GM23338 (cell line): ENCODE data around the gene HRH3. TPM values are rescaled to one million over a fixed set of nuclear protein-coding genes. Genes with fewer than 3 reads are reported as not detected.

Experiments
- ATAC-seq: fragments of 200-7000 bp; cut with Tn5 transposase; 3 replicates; pipeline ENCODE4 v1.9.1; 2020
- DNase-seq: peaks from one replicate; pipeline ENCODE4 v3.0.0-alpha.2; 2015; ENCODE audit warnings: low spot score
- H2AFZ ChIP-seq: fragments of 200-600 bp; sonication (generic); 2 replicates; pipeline ENCODE4 v1.8.0; 2016; ENCODE audit warnings: antibody characterized with exemption, mild to moderate bottlenecking, moderate library complexity
- H3F3A ChIP-seq: fragments of 200-600 bp; sonication (generic); replicated peaks from 2 replicates; pipeline ENCODE4 v1.8.0; 2017; ENCODE audit warnings: antibody characterized with exemption, mixed run types, low read depth
- H3K27ac ChIP-seq: fragments of 200-600 bp; sonication (generic); 2 replicates; pipeline ENCODE4 v1.6.1; 2016; ENCODE audit warnings: low read depth
- H3K27me3 ChIP-seq: fragments of 200-600 bp; sonication (generic); 2 replicates; pipeline ENCODE4 v1.8.0; 2016; ENCODE audit warnings: mild to moderate bottlenecking, mixed run types, moderate library complexity; ENCODE audit not compliant: insufficient read depth
- H3K36me3 ChIP-seq: fragments of 200-600 bp; sonication (generic); 2 replicates; pipeline ENCODE4 v1.8.0; 2016; ENCODE audit warnings: mild to moderate bottlenecking; ENCODE audit not compliant: insufficient read depth
- H3K4me1 ChIP-seq: fragments of 200-600 bp; sonication (generic); 2 replicates; pipeline ENCODE4 v1.8.0; 2016; ENCODE audit warnings: mild to moderate bottlenecking, moderate library complexity; ENCODE audit not compliant: insufficient read depth
- H3K4me2 ChIP-seq: fragments of 200-600 bp; sonication (generic); 2 replicates; pipeline ENCODE4 v1.7.1; 2017; ENCODE audit warnings: mixed run types
- H3K4me3 ChIP-seq: fragments of 200-600 bp; sonication (generic); 2 replicates; pipeline ENCODE4 v1.6.1; 2016; ENCODE audit warnings: mixed run types
- H3K79me2 ChIP-seq: fragments of 200-600 bp; sonication (generic); replicated peaks from 2 replicates; pipeline ENCODE4 v1.8.0; 2017; ENCODE audit warnings: mild to moderate bottlenecking; ENCODE audit not compliant: insufficient read depth
- H3K9me2 ChIP-seq: fragments of 200-600 bp; sonication (generic); 2 replicates; pipeline ENCODE4 v1.8.0; 2017; ENCODE audit not compliant: insufficient read depth
- H4K20me1 ChIP-seq: fragments of 200-600 bp; sonication (generic); replicated peaks from 2 replicates; pipeline ENCODE4 v1.8.0; 2017; ENCODE audit warnings: mild to moderate bottlenecking; ENCODE audit not compliant: insufficient read depth
- H3K27ac Mint-ChIP-seq: 2 replicates; pipeline ENCODE4 v1.8.0; 2020; ENCODE audit warnings: inconsistent platforms, mild to moderate bottlenecking, moderate library complexity, mixed read lengths
- H3K27me3 Mint-ChIP-seq: 3 replicates; pipeline ENCODE4 v1.8.0; 2022; ENCODE audit warnings: low read depth, mild to moderate bottlenecking, moderate library complexity, mixed read lengths, inconsistent platforms; ENCODE audit not compliant: insufficient read depth, poor library complexity
- H3K36me3 Mint-ChIP-seq: 3 replicates; pipeline ENCODE4 v1.8.0; 2021; ENCODE audit warnings: low read depth, mild to moderate bottlenecking, inconsistent platforms, moderate library complexity, mixed read lengths
- H3K4me1 Mint-ChIP-seq: 3 replicates; pipeline ENCODE4 v1.8.0; 2020; ENCODE audit warnings: mild to moderate bottlenecking, inconsistent platforms, mixed read lengths
- H3K4me3 Mint-ChIP-seq: 3 replicates; pipeline ENCODE4 v1.8.0; 2021; ENCODE audit warnings: moderate library complexity, mild to moderate bottlenecking, inconsistent platforms, mixed read lengths
- H3K9me3 Mint-ChIP-seq: 3 replicates; pipeline ENCODE4 v1.8.0; 2020; ENCODE audit warnings: moderate library complexity, mild to moderate bottlenecking, inconsistent platforms, mixed read lengths
- EZH2 ChIP-seq: fragments of 200-600 bp; sonication (generic); IDR thresholded peaks from one replicate; pipeline ENCODE4 v1.8.0; 2017; ENCODE audit warnings: antibody characterized with exemption, mild to moderate bottlenecking, low read depth; ENCODE audit not compliant: unreplicated experiment
- EZH2phosphoT487 ChIP-seq: fragments of 200-600 bp; sonication (generic); IDR thresholded peaks from one replicate; pipeline ENCODE4 v1.8.1; 2018; ENCODE audit warnings: antibody characterized with exemption; ENCODE audit not compliant: unreplicated experiment
- POLR2AphosphoS5 ChIP-seq: IDR thresholded peaks from 2 replicates; pipeline ENCODE4 v1.6.1; 2016; ENCODE audit warnings: antibody characterized with exemption, low read depth
- ZNF114 ChIP-seq: fragments of 250-450 bp; sonication (Bioruptor Pico); IDR thresholded peaks from 2 replicates; pipeline ENCODE4 v1.5.0; 2020; ENCODE audit warnings: mild to moderate bottlenecking, moderate library complexity
- ZNF331 ChIP-seq: fragments of 250-450 bp; sonication (Bioruptor Pico); IDR thresholded peaks from 2 replicates; pipeline ENCODE4 v1.5.0; 2020; ENCODE audit warnings: low read depth, mild to moderate bottlenecking, moderate library complexity
- polyA plus RNA-seq: library from polyadenylated mRNA; unstranded; fragments of >200 nt; fragmentation: Nextera tagmentation; extraction: Ambion mirVana; gene quantifications from 2 replicates; pipeline ENCODE4 v1.2.1, GENCODE V29; 2016
- total RNA-seq: library from RNA; depleted of rRNA; stranded (reverse); fragments of >200 nt; shearing (Covaris generic); gene quantifications from 2 replicates; pipeline ENCODE4 v1.2.3, GENCODE V29; 2014
- TF ChIP-seq, protein P1 (sequence below): IDR thresholded peaks from 2 replicates; pipeline ENCODE4 v1.6.1; 2016; ENCODE audit warnings: antibody characterized with exemption
- TF ChIP-seq, protein P2 (sequence below), 2 experiments: fragments of 200-600 bp in 1 of 2; sonication (generic) in 1 of 2; conservative IDR thresholded peaks; 2 replicates each; pipeline versions ENCODE4 v1.5.1 to v1.6.1; 2016 to 2017; ENCODE audit warnings: antibody characterized with exemption in 2 of 2, low read depth in 2 of 2, mild to moderate bottlenecking in 2 of 2, moderate library complexity in 1 of 2
- TF ChIP-seq, protein P3 (sequence below): IDR thresholded peaks from one replicate; pipeline ENCODE4 v1.6.1; 2018; ENCODE audit warnings: antibody characterized with exemption; ENCODE audit not compliant: unreplicated experiment

The HRH3 gene
- total and polyA plus RNA-seq, 2 experiments from 2014 or later, result 1.5 to 5.2 TPM

DNA sequence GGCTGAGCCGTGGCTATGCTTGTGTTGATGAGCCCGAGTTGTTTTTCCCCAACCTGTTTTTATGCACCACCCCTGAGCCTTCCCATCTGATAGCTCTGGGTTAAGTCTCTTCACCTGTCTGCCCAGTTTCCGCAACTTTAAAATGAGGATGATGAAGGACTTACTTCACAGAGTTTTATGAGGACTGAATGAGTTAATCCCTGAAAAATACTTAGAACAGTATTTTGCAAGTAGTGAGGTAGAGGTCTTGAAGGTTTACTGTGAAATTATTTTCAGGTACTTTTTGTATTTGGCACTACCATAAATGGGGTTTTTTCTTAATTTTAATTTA, 34.0 kb downstream of the HRH3 start:
- Histone ChIP-seq H2AFZ (no peak overlapping the region), H3K79me2 (peaks cover 60% of the 10 kb centered on the region), H3K27ac (no peak overlapping the region), H3K4me2 (no peak overlapping the region), H3K4me1 (peaks cover 7% of the 10 kb centered on the region; the same call in 1 of the 2 replicates), H3K4me3 (no peak overlapping the region), H3K36me3 (no peaks in the 10 kb centered on the region), H3F3A (peaks cover 7% of the 10 kb centered on the region), H4K20me1 (peaks cover 14% of the 10 kb centered on the region; the same call in 1 of the 2 replicates), H3K27me3 (no peaks in the 10 kb centered on the region), H3K9me2 (no peaks in the 10 kb centered on the region)
- DNase-seq (no peak), ATAC-seq (no peak)
- TF ChIP-seq ZNF114 (CRISPR knock-in tag), result no peak
- TF ChIP-seq POLR2AphosphoS5, result no peak
- TF ChIP-seq, protein P1, sequence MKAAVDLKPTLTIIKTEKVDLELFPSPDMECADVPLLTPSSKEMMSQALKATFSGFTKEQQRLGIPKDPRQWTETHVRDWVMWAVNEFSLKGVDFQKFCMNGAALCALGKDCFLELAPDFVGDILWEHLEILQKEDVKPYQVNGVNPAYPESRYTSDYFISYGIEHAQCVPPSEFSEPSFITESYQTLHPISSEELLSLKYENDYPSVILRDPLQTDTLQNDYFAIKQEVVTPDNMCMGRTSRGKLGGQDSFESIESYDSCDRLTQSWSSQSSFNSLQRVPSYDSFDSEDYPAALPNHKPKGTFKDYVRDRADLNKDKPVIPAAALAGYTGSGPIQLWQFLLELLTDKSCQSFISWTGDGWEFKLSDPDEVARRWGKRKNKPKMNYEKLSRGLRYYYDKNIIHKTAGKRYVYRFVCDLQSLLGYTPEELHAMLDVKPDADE, result no peak
- H3K36me3 Mint-ChIP-seq, result no peaks in the 10 kb centered on the region; the same call in 2 of the 3 replicates
- peaks cover 9% of the 10 kb centered on the region for H3K27me3 Mint-ChIP-seq
- peaks cover 14% of the 10 kb centered on the region for H3K4me1 Mint-ChIP-seq
- no peak overlapping the region for H3K27ac Mint-ChIP-seq
- no peak overlapping the region for H3K4me3 Mint-ChIP-seq
- H3K9me3 Mint-ChIP-seq, result no peaks in the 10 kb centered on the region

DNA sequence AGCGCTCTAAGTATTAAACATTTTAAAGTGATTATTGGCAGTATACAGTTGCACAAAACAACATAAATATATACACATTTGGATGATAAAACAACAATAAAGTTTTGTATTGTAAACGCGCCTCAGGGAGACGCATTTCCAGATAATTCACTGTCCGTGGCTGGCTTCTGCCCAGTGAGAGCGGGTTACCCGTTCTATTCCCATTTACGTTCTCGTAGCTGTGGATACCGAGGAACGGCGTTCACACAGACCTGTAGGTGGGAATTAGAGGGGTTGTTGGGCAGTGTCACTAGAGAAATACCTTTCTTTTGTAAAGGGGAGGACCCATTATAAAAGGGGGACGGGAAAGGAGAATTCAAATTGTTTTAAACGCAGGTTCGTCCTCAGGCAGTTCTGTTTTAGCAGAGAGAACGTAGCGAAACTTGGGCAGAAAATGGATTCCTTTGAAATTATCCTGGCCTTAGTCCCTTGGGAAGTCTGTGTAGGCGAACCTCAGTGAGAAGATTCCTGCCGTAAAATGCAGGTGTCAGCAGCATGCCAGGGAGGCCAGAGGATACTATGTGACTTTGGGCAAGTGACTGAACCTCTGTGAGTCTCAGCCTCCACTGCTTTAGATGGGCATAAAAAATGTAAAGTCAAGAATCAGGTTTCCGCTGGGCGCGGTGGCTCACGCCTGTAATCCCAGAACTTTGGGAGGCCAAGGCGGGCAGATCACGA, 36.5 kb downstream of the HRH3 start:
- no peaks in the 10 kb centered on the region for H3K36me3 ChIP-seq
- no peaks in the 10 kb centered on the region for H3K9me2 ChIP-seq
- peaks cover 7% of the 10 kb centered on the region; the same call in 1 of the 2 replicates for H3K4me1 ChIP-seq
- 0 out of 2 replicates have a peak, but pooled peaks cover 14% of the 10 kb centered on the region for H4K20me1 ChIP-seq
- H3K9me3 Mint-ChIP-seq, result no peaks in the 10 kb centered on the region
- peak overlapping the region; percentile 93 for H3K27ac ChIP-seq
- H3K4me3 ChIP-seq, result peak overlapping the region; percentile 100
- H3K27me3 ChIP-seq, result no peaks in the 10 kb centered on the region
- peak; percentile 8; the same call in 1 of the 3 replicates for ATAC-seq
- H3K4me1 Mint-ChIP-seq, result peaks cover 14% of the 10 kb centered on the region
- peaks cover 9% of the 10 kb centered on the region for H3K27me3 Mint-ChIP-seq
- H3K4me3 Mint-ChIP-seq, result peak overlapping the region; percentile 93
- peaks cover 7% of the 10 kb centered on the region for H3F3A ChIP-seq
- H3K79me2 ChIP-seq, result peaks cover 45% of the 10 kb centered on the region
- peak overlapping the region; percentile 90 for H2AFZ ChIP-seq
- H3K4me2 ChIP-seq, result peak overlapping the region; percentile 95
- peak; percentile 30 for DNase-seq
- H3K36me3 Mint-ChIP-seq, result peaks cover 4% of the 10 kb centered on the region; the same call in 2 of the 3 replicates
- peak overlapping the region; percentile 94 for H3K27ac Mint-ChIP-seq
- no peak for TF ChIP-seq ZNF331 (CRISPR knock-in tag)
- TF ChIP-seq EZH2phosphoT487, result no peak
- TF ChIP-seq, protein P2, sequence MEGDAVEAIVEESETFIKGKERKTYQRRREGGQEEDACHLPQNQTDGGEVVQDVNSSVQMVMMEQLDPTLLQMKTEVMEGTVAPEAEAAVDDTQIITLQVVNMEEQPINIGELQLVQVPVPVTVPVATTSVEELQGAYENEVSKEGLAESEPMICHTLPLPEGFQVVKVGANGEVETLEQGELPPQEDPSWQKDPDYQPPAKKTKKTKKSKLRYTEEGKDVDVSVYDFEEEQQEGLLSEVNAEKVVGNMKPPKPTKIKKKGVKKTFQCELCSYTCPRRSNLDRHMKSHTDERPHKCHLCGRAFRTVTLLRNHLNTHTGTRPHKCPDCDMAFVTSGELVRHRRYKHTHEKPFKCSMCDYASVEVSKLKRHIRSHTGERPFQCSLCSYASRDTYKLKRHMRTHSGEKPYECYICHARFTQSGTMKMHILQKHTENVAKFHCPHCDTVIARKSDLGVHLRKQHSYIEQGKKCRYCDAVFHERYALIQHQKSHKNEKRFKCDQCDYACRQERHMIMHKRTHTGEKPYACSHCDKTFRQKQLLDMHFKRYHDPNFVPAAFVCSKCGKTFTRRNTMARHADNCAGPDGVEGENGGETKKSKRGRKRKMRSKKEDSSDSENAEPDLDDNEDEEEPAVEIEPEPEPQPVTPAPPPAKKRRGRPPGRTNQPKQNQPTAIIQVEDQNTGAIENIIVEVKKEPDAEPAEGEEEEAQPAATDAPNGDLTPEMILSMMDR (conservative IDR thresholded peaks at IDR 0.05; ENCODE audit: low read depth in 2 of 2), result no peak
- TF ChIP-seq, protein P3, sequence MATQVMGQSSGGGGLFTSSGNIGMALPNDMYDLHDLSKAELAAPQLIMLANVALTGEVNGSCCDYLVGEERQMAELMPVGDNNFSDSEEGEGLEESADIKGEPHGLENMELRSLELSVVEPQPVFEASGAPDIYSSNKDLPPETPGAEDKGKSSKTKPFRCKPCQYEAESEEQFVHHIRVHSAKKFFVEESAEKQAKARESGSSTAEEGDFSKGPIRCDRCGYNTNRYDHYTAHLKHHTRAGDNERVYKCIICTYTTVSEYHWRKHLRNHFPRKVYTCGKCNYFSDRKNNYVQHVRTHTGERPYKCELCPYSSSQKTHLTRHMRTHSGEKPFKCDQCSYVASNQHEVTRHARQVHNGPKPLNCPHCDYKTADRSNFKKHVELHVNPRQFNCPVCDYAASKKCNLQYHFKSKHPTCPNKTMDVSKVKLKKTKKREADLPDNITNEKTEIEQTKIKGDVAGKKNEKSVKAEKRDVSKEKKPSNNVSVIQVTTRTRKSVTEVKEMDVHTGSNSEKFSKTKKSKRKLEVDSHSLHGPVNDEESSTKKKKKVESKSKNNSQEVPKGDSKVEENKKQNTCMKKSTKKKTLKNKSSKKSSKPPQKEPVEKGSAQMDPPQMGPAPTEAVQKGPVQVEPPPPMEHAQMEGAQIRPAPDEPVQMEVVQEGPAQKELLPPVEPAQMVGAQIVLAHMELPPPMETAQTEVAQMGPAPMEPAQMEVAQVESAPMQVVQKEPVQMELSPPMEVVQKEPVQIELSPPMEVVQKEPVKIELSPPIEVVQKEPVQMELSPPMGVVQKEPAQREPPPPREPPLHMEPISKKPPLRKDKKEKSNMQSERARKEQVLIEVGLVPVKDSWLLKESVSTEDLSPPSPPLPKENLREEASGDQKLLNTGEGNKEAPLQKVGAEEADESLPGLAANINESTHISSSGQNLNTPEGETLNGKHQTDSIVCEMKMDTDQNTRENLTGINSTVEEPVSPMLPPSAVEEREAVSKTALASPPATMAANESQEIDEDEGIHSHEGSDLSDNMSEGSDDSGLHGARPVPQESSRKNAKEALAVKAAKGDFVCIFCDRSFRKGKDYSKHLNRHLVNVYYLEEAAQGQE, result no peak
- no peak for TF ChIP-seq POLR2AphosphoS5
- TF ChIP-seq EZH2, result no peak
- TF ChIP-seq ZNF114 (CRISPR knock-in tag), result no peak
- TF ChIP-seq, protein P1, result no peak
